HL-60 (cell line): ENCODE results near the gene CTNNA3.

Experiments used
- DNase-seq, 2 experiments: peaks; one replicate each; pipeline ENCODE4 v3.0.0-alpha.2; 2010 to 2020; ENCODE audit warnings: low read depth in 1 of 2, low spot score in 1 of 2
- H3K27ac ChIP-seq: fragments of 250-450 bp; sonication (Bioruptor Pico); replicated peaks from 2 replicates; pipeline ENCODE4 v1.5.1; 2020; ENCODE audit warnings: mild to moderate bottlenecking, moderate library complexity
- H3K27me3 ChIP-seq: fragments of 250-450 bp; sonication (Bioruptor Pico); 2 replicates; pipeline ENCODE4 v1.5.1; 2021; ENCODE audit warnings: mild to moderate bottlenecking, moderate library complexity; ENCODE audit not compliant: insufficient read depth, poor library complexity, severe bottlenecking
- H3K4me3 ChIP-seq: replicated peaks from 2 replicates; pipeline ENCODE4 v1.5.1; 2011; ENCODE audit warnings: mild to moderate bottlenecking, control low read depth, low read length; ENCODE audit not compliant: insufficient read depth
- CTCF ChIP-seq: IDR thresholded peaks from one replicate; pipeline ENCODE4 v1.5.1; 2011; ENCODE audit warnings: low read length, control low read depth, inconsistent platforms; ENCODE audit not compliant: insufficient read depth
- GABPA ChIP-seq: IDR thresholded peaks from 2 replicates; pipeline ENCODE4 v1.6.1; 2012; ENCODE audit warnings: low read depth
- POLR2AphosphoS5 ChIP-seq: IDR thresholded peaks from 2 replicates; pipeline ENCODE4 v1.6.1; 2012; ENCODE audit warnings: low read depth
- REST ChIP-seq: IDR thresholded peaks from 2 replicates; pipeline ENCODE4 v1.6.1; 2012; ENCODE audit warnings: low read depth; ENCODE audit not compliant: insufficient replicate concordance
- SPI1 ChIP-seq: IDR thresholded peaks from 2 replicates; pipeline ENCODE4 v1.6.1; 2012; ENCODE audit warnings: low read depth, mild to moderate bottlenecking, borderline replicate concordance

The CTNNA3 gene

GRCh38 chr10:67648613-67649229 is 47.3 kb downstream of the CTNNA3 start:
- TF ChIP-seq POLR2AphosphoS5 (no peak), REST (no peak), GABPA (no peak), SPI1 (no peak)
- Histone ChIP-seq H3K27me3 (no peaks in the 10 kb centered on the region), H3K4me3 (no peak overlapping the region), H3K27ac (no peak overlapping the region)
- no peak for DNase-seq

- TF ChIP-seq GABPA (no peak), SPI1 (no peak), CTCF (no peak), POLR2AphosphoS5 (no peak), REST (no peak)
- no peaks in the 10 kb centered on the region for H3K27me3 ChIP-seq
- H3K27ac ChIP-seq: no peak overlapping the region
- no peak for DNase-seq
- no peak overlapping the region for H3K4me3 ChIP-seq
Measured at GRCh38 chr10:67630904-67631303, 65.1 kb downstream of the CTNNA3 start.

- no peak for TF ChIP-seq CTCF
- TF ChIP-seq POLR2AphosphoS5: no peak
- TF ChIP-seq GABPA: no peak
- no peak for TF ChIP-seq SPI1
- no peak for TF ChIP-seq REST
- no peak overlapping the region for H3K4me3 ChIP-seq
- no peak overlapping the region for H3K27ac ChIP-seq
- DNase-seq: no peak
- H3K27me3 ChIP-seq: no peaks in the 10 kb centered on the region
Measured at GRCh38 chr10:67629461-67629971, 66.5 kb downstream of the CTNNA3 start.
